ENCODE results near the gene ZFAND3.

Gene ZFAND3

DNA sequence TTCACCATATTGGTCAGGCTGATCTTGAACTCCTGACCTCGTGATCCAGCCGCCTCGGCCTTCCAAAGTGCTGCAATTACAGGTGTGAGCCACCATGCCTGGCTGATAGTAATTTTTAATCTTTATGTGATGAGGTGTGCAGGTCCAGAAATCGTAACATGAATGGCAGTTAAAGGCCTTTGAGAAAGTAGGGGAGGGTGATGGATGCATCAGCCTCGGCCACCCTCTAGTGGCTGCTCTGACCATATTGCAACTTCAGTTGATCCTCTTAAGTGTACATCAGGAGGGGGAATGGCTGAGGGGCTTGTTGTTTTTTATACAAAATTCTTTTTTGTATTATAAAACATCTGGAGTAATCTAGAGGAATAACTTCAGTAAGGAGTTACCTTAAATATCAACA, 193.0 kb downstream of the ZFAND3 start:
- TF ChIP-seq, protein P1, sequence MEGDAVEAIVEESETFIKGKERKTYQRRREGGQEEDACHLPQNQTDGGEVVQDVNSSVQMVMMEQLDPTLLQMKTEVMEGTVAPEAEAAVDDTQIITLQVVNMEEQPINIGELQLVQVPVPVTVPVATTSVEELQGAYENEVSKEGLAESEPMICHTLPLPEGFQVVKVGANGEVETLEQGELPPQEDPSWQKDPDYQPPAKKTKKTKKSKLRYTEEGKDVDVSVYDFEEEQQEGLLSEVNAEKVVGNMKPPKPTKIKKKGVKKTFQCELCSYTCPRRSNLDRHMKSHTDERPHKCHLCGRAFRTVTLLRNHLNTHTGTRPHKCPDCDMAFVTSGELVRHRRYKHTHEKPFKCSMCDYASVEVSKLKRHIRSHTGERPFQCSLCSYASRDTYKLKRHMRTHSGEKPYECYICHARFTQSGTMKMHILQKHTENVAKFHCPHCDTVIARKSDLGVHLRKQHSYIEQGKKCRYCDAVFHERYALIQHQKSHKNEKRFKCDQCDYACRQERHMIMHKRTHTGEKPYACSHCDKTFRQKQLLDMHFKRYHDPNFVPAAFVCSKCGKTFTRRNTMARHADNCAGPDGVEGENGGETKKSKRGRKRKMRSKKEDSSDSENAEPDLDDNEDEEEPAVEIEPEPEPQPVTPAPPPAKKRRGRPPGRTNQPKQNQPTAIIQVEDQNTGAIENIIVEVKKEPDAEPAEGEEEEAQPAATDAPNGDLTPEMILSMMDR (IDR thresholded peaks at IDR 0.05; ENCODE audit: low read depth, low read length): peak; percentile 94
- DNase-seq: peak; percentile 60
- Histone ChIP-seq H3K9me3 (ENCODE audit: severe bottlenecking) (peaks cover 5% of the 10 kb centered on the region), H3K27ac (no peak overlapping the region), H3K36me3 (no peaks in the 10 kb centered on the region), H3K27me3 (ENCODE audit: insufficient read depth, low read depth, severe bottlenecking) (no peaks in the 10 kb centered on the region), H3K4me3 (ENCODE audit: low read depth, low read length) (no peak overlapping the region)

DNA sequence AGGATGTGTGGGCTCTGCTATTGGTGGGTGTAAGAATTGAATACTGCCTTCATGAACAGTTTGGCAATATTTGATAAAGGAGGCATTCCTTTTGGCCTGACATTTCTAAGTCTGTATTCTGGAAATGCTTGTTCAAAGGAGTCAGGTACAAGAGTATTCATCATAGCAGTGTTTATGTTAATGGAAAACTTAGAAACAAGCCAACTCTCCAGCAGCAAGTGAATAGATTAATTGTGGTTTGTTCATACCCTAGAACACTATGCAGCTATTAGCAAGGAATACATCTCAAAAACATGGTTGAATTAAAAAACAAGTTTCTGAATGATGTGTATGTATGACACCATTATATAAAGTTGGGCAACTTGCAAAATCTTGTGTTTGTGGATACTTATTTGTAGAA, 195.8 kb downstream of the ZFAND3 start:
- Histone ChIP-seq H3K27ac (no peak overlapping the region), H3K27me3 (ENCODE audit: insufficient read depth, low read depth, severe bottlenecking) (no peaks in the 10 kb centered on the region), H3K36me3 (no peaks in the 10 kb centered on the region), H3K4me3 (ENCODE audit: low read depth, low read length) (no peak overlapping the region), H3K9me3 (ENCODE audit: severe bottlenecking) (peaks cover 5% of the 10 kb centered on the region)
- TF ChIP-seq, protein P1 (IDR thresholded peaks at IDR 0.05; ENCODE audit: low read depth, low read length): no peak
- no peak for DNase-seq

DNA sequence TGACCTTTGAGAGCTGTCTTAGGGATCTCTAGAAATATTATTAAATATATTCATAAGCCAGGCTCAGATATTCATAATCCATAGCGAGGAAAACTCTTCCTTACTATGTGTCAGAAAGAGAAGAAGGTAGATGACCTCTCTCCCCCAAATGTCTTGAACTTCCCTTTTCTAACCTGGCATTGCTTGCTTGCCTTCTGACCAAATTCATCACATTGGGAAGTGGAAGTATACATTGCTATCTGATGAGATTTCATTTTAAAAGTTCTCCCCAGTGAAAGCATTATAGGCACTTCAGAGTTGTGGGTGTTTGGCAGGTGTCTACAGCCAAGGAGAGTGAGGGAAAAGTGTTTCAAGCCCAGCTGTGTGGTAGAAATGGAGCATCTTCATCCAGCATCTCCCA, 197.3 kb downstream of the ZFAND3 start:
- Histone ChIP-seq H3K36me3 (no peaks in the 10 kb centered on the region), H3K4me3 (ENCODE audit: low read depth, low read length) (no peak overlapping the region), H3K27ac (no peak overlapping the region), H3K27me3 (ENCODE audit: insufficient read depth, low read depth, severe bottlenecking) (no peaks in the 10 kb centered on the region), H3K9me3 (ENCODE audit: severe bottlenecking) (no peaks in the 10 kb centered on the region)
- TF ChIP-seq, protein P1 (IDR thresholded peaks at IDR 0.05; ENCODE audit: low read depth, low read length): no peak
- DNase-seq: no peak

DNA sequence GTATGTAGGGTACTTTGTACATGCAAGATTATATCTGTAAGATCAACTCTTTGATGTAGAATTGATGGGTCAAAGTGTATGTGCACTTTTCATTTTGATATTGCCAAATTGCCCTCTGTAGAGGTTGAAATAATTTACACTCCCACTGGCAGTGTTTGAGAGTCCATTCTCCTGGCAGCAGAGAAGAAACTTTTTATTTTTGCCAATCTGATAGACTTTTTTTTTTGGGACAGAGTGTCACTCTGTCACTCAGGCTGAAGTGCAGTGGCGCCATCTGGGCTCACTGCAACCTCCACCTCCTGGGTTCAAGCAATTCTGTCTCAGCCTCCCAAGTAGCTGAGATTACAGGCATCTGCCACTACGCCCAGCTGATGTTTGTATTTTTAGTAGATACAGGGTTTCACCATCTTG, 199.2 kb downstream of the ZFAND3 start:
- Histone ChIP-seq H3K9me3 (ENCODE audit: severe bottlenecking) (no peaks in the 10 kb centered on the region), H3K36me3 (no peaks in the 10 kb centered on the region), H3K27ac (no peak overlapping the region), H3K4me3 (ENCODE audit: low read depth, low read length) (no peak overlapping the region), H3K27me3 (ENCODE audit: insufficient read depth, low read depth, severe bottlenecking) (no peaks in the 10 kb centered on the region)
- peak; percentile 37 for DNase-seq
- TF ChIP-seq, protein P1 (IDR thresholded peaks at IDR 0.05; ENCODE audit: low read depth, low read length): peak; percentile 32; the same call in 1 of the 2 replicates

DNA sequence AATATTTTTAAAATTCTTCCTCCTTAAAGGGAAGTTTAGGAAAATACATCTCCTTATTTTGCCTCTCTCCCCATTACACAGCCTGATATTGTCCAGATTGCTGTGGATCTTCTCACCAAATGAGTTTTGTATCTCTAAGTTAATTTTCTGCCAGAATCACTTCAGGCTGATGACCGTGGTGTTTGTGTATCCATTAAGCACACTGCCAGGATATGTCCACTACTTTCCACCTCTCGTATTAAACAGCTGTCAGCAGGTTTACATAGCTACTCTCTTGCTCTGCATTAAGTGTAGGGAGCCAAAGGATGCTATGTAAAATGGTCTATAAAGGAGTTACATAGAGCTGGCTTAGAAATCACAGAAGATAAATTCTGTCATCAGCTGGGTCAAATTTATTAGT, 201.1 kb downstream of the ZFAND3 start:
- Histone ChIP-seq H3K27ac (no peak overlapping the region), H3K36me3 (no peaks in the 10 kb centered on the region), H3K27me3 (ENCODE audit: insufficient read depth, low read depth, severe bottlenecking) (no peaks in the 10 kb centered on the region), H3K4me3 (ENCODE audit: low read depth, low read length) (no peak overlapping the region), H3K9me3 (ENCODE audit: severe bottlenecking) (peaks cover 3% of the 10 kb centered on the region)
- no peak for DNase-seq
- TF ChIP-seq, protein P1 (IDR thresholded peaks at IDR 0.05; ENCODE audit: low read depth, low read length): no peak

DNA sequence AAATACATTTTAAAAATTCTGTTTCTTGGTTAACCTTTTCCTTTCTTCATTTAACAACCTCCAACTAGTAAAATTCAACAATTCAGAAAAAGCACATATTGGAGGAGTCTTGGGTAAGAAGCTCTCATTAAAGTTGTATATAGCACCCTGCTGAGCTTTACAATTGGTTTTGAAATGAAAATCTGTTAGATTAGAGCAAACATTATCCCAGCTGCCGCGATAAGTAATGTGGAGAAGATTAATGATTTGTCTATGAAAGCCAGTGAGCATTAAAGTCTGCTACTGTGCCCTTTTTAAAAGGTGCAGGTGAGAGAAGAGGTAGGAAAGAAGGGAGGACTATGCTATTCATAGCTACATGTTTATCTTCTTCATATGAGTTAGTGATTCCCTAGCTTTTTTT, 201.5 kb downstream of the ZFAND3 start:
- no peak for DNase-seq
- TF ChIP-seq, protein P1 (IDR thresholded peaks at IDR 0.05; ENCODE audit: low read depth, low read length): no peak

More for the DNA sequence above, 201.5 kb downstream of the ZFAND3 start:
- Histone ChIP-seq H3K27ac (no peak overlapping the region), H3K27me3 (ENCODE audit: insufficient read depth, low read depth, severe bottlenecking) (no peaks in the 10 kb centered on the region), H3K9me3 (ENCODE audit: severe bottlenecking) (peaks cover 3% of the 10 kb centered on the region), H3K36me3 (no peaks in the 10 kb centered on the region), H3K4me3 (ENCODE audit: low read depth, low read length) (no peak overlapping the region)

Measured in WERI-Rb-1 (cell line).